Activated naive CD8-positive, alpha-beta T cell treated with anti-CD3 and anti-CD28 coated beads, Interleukin-2, amount 10 ng/mL, durations not matched to agents 7 days and 5 days (primary cell): ENCODE data around the gene CMTM8. TPM values are rescaled to one million over a fixed set of nuclear protein-coding genes. Genes with fewer than 3 reads are reported as not detected.
A peak's percentile ranks its signal among the peaks of the same experiment; 100 is the strongest.

Experiments
- ATAC-seq: fragments of 150-1000 bp; cut with Tn5 transposase; one replicate; pipeline ENCODE4 v1.10.0; 2021; ENCODE audit warnings: low read depth, moderate library complexity
- POLR2A ChIA-PET: fragments of 350-600 bp; sonication (Branson Sonifier 250); formaldehyde crosslinking; loops from one replicate; lab custom pipeline; 2021; ENCODE audit warnings: antibody characterized with exemption; lab: Charles Lee
- DNase-seq: peaks from one replicate; pipeline ENCODE4 v3.0.0; 2021
- H3K27ac Mint-ChIP-seq: one replicate; pipeline ENCODE4 v1.8.0; 2022; ENCODE audit warnings: mild to moderate bottlenecking, mixed read lengths
- H3K27me3 Mint-ChIP-seq: one replicate; pipeline ENCODE4 v1.8.0; 2022; ENCODE audit warnings: mild to moderate bottlenecking, moderate library complexity, mixed read lengths
- H3K36me3 Mint-ChIP-seq: one replicate; pipeline ENCODE4 v1.8.0; 2021; ENCODE audit warnings: mild to moderate bottlenecking, mixed read lengths
- H3K4me1 Mint-ChIP-seq: one replicate; pipeline ENCODE4 v1.8.0; 2021; ENCODE audit warnings: mixed read lengths
- H3K4me3 Mint-ChIP-seq: one replicate; pipeline ENCODE4 v1.8.0; 2022; ENCODE audit warnings: mild to moderate bottlenecking, moderate library complexity, mixed read lengths
- H3K9me3 Mint-ChIP-seq: one replicate; pipeline ENCODE4 v1.8.0; 2021; ENCODE audit warnings: mixed read lengths
- total RNA-seq, 2 experiments: library from RNA; stranded (reverse); gene quantifications; one replicate each; pipeline ENCODE4 v1.2.3, GENCODE V29; 2021

Gene CMTM8
- total RNA-seq, 2 experiments from 2014 or later = 2.6 to 2.7 TPM

GRCh38 chr3:32413845-32414521, 175.5 kb downstream of the CMTM8 start:
- no peaks in the 10 kb centered on the region for H3K27me3 Mint-ChIP-seq
- DNase-seq = no peak
- H3K27ac Mint-ChIP-seq = peak overlapping the region; percentile 77
- peaks cover 43% of the 10 kb centered on the region for H3K4me1 Mint-ChIP-seq
- POLR2A ChIA-PET = interaction anchor here (1.2 to 2.8 kb wide), 11 partner anchors 10 to 47 kb away, joined by 4 to 45 read pairs (median 7); partner anchors contain the start of gene CMTM7
- peak; percentile 7 for ATAC-seq
- H3K36me3 Mint-ChIP-seq = peaks cover 26% of the 10 kb centered on the region
- H3K4me3 Mint-ChIP-seq = peak overlapping the region; percentile 41
- H3K9me3 Mint-ChIP-seq = no peaks in the 10 kb centered on the region

- H3K36me3 Mint-ChIP-seq = peaks cover 26% of the 10 kb centered on the region
- peak overlapping the region; percentile 41 for H3K4me3 Mint-ChIP-seq
- H3K27me3 Mint-ChIP-seq = no peaks in the 10 kb centered on the region
- peaks cover 48% of the 10 kb centered on the region for H3K4me1 Mint-ChIP-seq
- H3K9me3 Mint-ChIP-seq = no peaks in the 10 kb centered on the region
- POLR2A ChIA-PET = interaction anchor here (1.1 to 2.8 kb wide), 12 partner anchors 9 to 46 kb away, joined by 4 to 45 read pairs (median 6); partner anchors contain the start of gene CMTM7
- DNase-seq = no peak
- peak overlapping the region; percentile 77 for H3K27ac Mint-ChIP-seq
- ATAC-seq = peak; percentile 95
Measured at GRCh38 chr3:32414522-32415202, 176.2 kb downstream of the CMTM8 start.

GRCh38 chr3:32419742-32420125, 181.3 kb downstream of the CMTM8 start:
- DNase-seq (no peak), ATAC-seq (no peak)
- no peaks in the 10 kb centered on the region for H3K27me3 Mint-ChIP-seq
- POLR2A ChIA-PET = interaction anchor here (0.8 to 2.5 kb wide), 7 partner anchors 9 to 48 kb away, joined by 3 to 19 read pairs (median 8); partner anchors contain the start of gene CMTM7
- peak overlapping the region; percentile 88 for H3K27ac Mint-ChIP-seq
- peak overlapping the region; percentile 58 for H3K4me3 Mint-ChIP-seq
- H3K9me3 Mint-ChIP-seq = no peaks in the 10 kb centered on the region
- peaks cover 76% of the 10 kb centered on the region for H3K4me1 Mint-ChIP-seq
- H3K36me3 Mint-ChIP-seq = peaks cover 19% of the 10 kb centered on the region

Other genes starting within 250 kb of the CMTM8 start
- gene GPD1L, start 132.1 kb upstream of the CMTM8 start, total RNA-seq = 10 to 100 TPM; 27.8 to 31.0 TPM
- gene CMTM7, start 153.2 kb downstream of the CMTM8 start, total RNA-seq = 10 to 100 TPM; 45.3 to 49.0 TPM